SK-N-SH (cell line): Measurements from ENCODE around the gene LSM2. TPM values are rescaled to one million over a fixed set of nuclear protein-coding genes. Genes with fewer than 3 reads are reported as not detected.
A peak's percentile ranks its signal among the peaks of the same experiment; 100 is the strongest.
"Not testable (repeated sequence)": the region's sequence is repeated elsewhere in the genome, so short reads cannot be mapped to it uniquely, and the experiment has no call there.

ENCODE experiments used
- CTCF ChIA-PET: fragments of 300-600, 350-600 bp; formaldehyde crosslinking; extraction: SDS; loops from one replicate; lab custom pipeline; 2021; lab: Yijun Ruan, JAX
- POLR2A ChIA-PET: fragments of 350-600 bp; sonication (Branson Sonifier 250); formaldehyde crosslinking; extraction: SDS; loops from one replicate; lab custom pipeline; 2020; ENCODE audit warnings: antibody characterized with exemption, inconsistent platforms; lab: Yijun Ruan, JAX
- DNase-seq: peaks from one replicate; pipeline ENCODE4 v3.0.0; 2012
- H2AFZ ChIP-seq: fragments of 200-600 bp; sonication (generic); 2 replicates; pipeline ENCODE4 v1.8.1; 2016; ENCODE audit warnings: antibody characterized with exemption, mild to moderate bottlenecking, low read depth
- H3F3A ChIP-seq: fragments of 200-600 bp; sonication (generic); replicated peaks from 2 replicates; pipeline ENCODE3; 2016; ENCODE audit warnings: antibody characterized with exemption, mild to moderate bottlenecking; ENCODE audit not compliant: insufficient read depth
- H3K27ac ChIP-seq, 2 experiments: fragments of 200-500 bp in 1 of 2; fragments of 200-600 bp in 1 of 2; sonication (Bioruptor generic) in 1 of 2; sonication (generic), shearing (Covaris generic) in 1 of 2; 2 replicates each; pipeline versions ENCODE4 v1.5.1 to v1.6.1; 2014 to 2016; ENCODE audit warnings: low read depth in 2 of 2, inconsistent platforms in 1 of 2, low read length in 1 of 2, mild to moderate bottlenecking in 1 of 2, mixed read lengths in 1 of 2
- H3K27me3 ChIP-seq: fragments of 200-600 bp; sonication (generic), shearing (Covaris generic); 2 replicates; pipeline ENCODE4 v1.6.1; 2016; ENCODE audit warnings: mixed run types; ENCODE audit not compliant: insufficient read depth
- H3K36me3 ChIP-seq, 2 experiments: fragments of 200-500 bp in 1 of 2; fragments of 200-600 bp in 1 of 2; sonication (Bioruptor generic) in 1 of 2; sonication (generic) in 1 of 2; replicated peaks in 1 of 2; 2 replicates each; pipeline versions ENCODE3 to v1.5.1; 2014 to 2016; ENCODE audit warnings: low read length in 1 of 2, mild to moderate bottlenecking in 1 of 2; ENCODE audit not compliant: insufficient read depth in 2 of 2, control insufficient read depth in 1 of 2
- H3K4me1 ChIP-seq, 2 experiments: fragments of 200-500 bp in 1 of 2; fragments of 200-600 bp in 1 of 2; sonication (Bioruptor generic) in 1 of 2; sonication (generic), shearing (Covaris generic) in 1 of 2; 2 replicates each; pipeline versions ENCODE4 v1.5.1 to v1.6.1; 2014 to 2016; ENCODE audit warnings: low read depth in 1 of 2, low read length in 1 of 2, mixed run types in 1 of 2; ENCODE audit not compliant: insufficient read depth in 2 of 2, control insufficient read depth in 1 of 2
- H3K4me2 ChIP-seq: fragments of 200-600 bp; sonication (generic), shearing (Covaris generic); 2 replicates; pipeline ENCODE4 v1.6.1; 2017; ENCODE audit warnings: mixed run types
- H3K4me3 ChIP-seq, 2 experiments: fragments of 200-500 bp in 1 of 2; fragments of 200-600 bp in 1 of 2; sonication (Bioruptor generic) in 1 of 2; sonication (generic), shearing (Covaris generic) in 1 of 2; 2 replicates each; pipeline versions ENCODE4 v1.5.1 to v1.8.1; 2014 to 2016; ENCODE audit warnings: low read depth in 2 of 2, inconsistent platforms in 1 of 2, low read length in 1 of 2, mild to moderate bottlenecking in 1 of 2, mixed read lengths in 1 of 2, moderate library complexity in 1 of 2
- H3K79me2 ChIP-seq: fragments of 200-600 bp; sonication (generic); 2 replicates; pipeline ENCODE4 v1.8.1; 2017; ENCODE audit warnings: mild to moderate bottlenecking; ENCODE audit not compliant: insufficient read depth
- H3K9ac ChIP-seq: fragments of 200-600 bp; sonication (generic); 2 replicates; pipeline ENCODE4 v1.6.1; 2017; ENCODE audit warnings: mixed run types
- H3K9me2 ChIP-seq: fragments of 200-600 bp; sonication (generic); 2 replicates; pipeline ENCODE4 v1.6.1; 2017; ENCODE audit warnings: mixed run types
- H3K9me3 ChIP-seq: fragments of 200-600 bp; sonication (generic); 2 replicates; pipeline ENCODE4 v1.6.1; 2017; ENCODE audit warnings: mixed run types, mild to moderate bottlenecking, moderate library complexity
- H4K20me1 ChIP-seq: fragments of 200-600 bp; sonication (generic); 2 replicates; pipeline ENCODE4 v1.6.1; 2017; ENCODE audit warnings: mild to moderate bottlenecking, mixed run types; ENCODE audit not compliant: insufficient read depth
- ELF1 ChIP-seq: IDR thresholded peaks from 2 replicates; pipeline ENCODE4 v1.4.0; 2012
- GABPA ChIP-seq: IDR thresholded peaks from 2 replicates; pipeline ENCODE4 v1.4.0; 2012; ENCODE audit warnings: low read depth, mild to moderate bottlenecking
- GATA2 ChIP-seq: sonication (generic); formaldehyde crosslinking; IDR thresholded peaks from 2 replicates; pipeline ENCODE4 v1.5.0; 2020; ENCODE audit warnings: mild to moderate bottlenecking, missing genetic modification reagents
- JUND ChIP-seq: IDR thresholded peaks from 2 replicates; pipeline ENCODE4 v1.4.0; 2012
- MEF2A ChIP-seq: IDR thresholded peaks from 2 replicates; pipeline ENCODE4 v1.4.0; 2012; ENCODE audit warnings: low read depth, borderline replicate concordance
- MXI1 ChIP-seq: IDR thresholded peaks from 2 replicates; pipeline ENCODE4 v1.6.1; 2012; ENCODE audit warnings: mild to moderate bottlenecking, low read depth, low read length, improper control_type of control experiment
- NFIC ChIP-seq: IDR thresholded peaks from 2 replicates; pipeline ENCODE4 v1.4.0; 2012; ENCODE audit warnings: borderline replicate concordance
- REST ChIP-seq: IDR thresholded peaks from 2 replicates; pipeline ENCODE4 v1.6.1; 2012; ENCODE audit warnings: mild to moderate bottlenecking, low read depth, low read length, moderate library complexity
- RXRA ChIP-seq: IDR thresholded peaks from 2 replicates; pipeline ENCODE4 v1.4.0; 2012; ENCODE audit warnings: low read depth, mild to moderate bottlenecking, borderline replicate concordance
- SMC3 ChIP-seq: IDR thresholded peaks from 2 replicates; pipeline ENCODE4 v1.6.1; 2012; ENCODE audit warnings: low read depth, low read length, improper control_type of control experiment
- TAF1 ChIP-seq: IDR thresholded peaks from 2 replicates; pipeline ENCODE4 v1.6.1; 2012; ENCODE audit warnings: low read depth, mild to moderate bottlenecking, low read length, moderate library complexity, borderline replicate concordance
- TCF12 ChIP-seq: IDR thresholded peaks from 2 replicates; pipeline ENCODE4 v1.4.0; 2012
- TEAD4 ChIP-seq: IDR thresholded peaks from 2 replicates; pipeline ENCODE4 v1.4.0; 2012; ENCODE audit warnings: mild to moderate bottlenecking, borderline replicate concordance; ENCODE audit not compliant: insufficient read depth
- USF2 ChIP-seq: fragments of 150-350 bp; IDR thresholded peaks from 2 replicates; pipeline ENCODE4 v1.6.1; 2017; ENCODE audit warnings: antibody characterized with exemption, low read length, low read depth, borderline replicate concordance
- YY1 ChIP-seq: IDR thresholded peaks from 2 replicates; pipeline ENCODE4 v1.4.0; 2012; ENCODE audit warnings: low read depth, mild to moderate bottlenecking
- WGBS: methylation state at CpG from one replicate; pipeline ENCODE4 v1.1.6; 2017; ENCODE audit warnings: low lambda C conversion rate; 5-methylcytosine and 5-hydroxymethylcytosine counted together
- polyA plus RNA-seq, 3 experiments: library from polyadenylated mRNA; depleted of rRNA; stranded (reverse); fragments of >200 nt; gene quantifications; 2 replicates each; pipeline ENCODE4 v1.2.3, GENCODE V29; 2012
- TF ChIP-seq, protein P1 (sequence below): fragments of 200-600 bp; sonication (generic); IDR thresholded peaks from 2 replicates; pipeline ENCODE4 v1.6.1; 2017; ENCODE audit warnings: antibody characterized with exemption, mild to moderate bottlenecking, moderate library complexity
- TF ChIP-seq, protein P2 (sequence below): IDR thresholded peaks from 2 replicates; pipeline ENCODE4 v1.4.0; 2012; ENCODE audit warnings: low read depth

Gene LSM2
- polyA plus RNA-seq, 1 of the 3 experiments (the other 2 are of a cell fraction) = 79.1 TPM

GRCh38 chr6:31842053-31842452 is 35.3 kb upstream of the LSM2 start (continued):
- TF ChIP-seq TAF1 (no peak), NFIC (no peak), GABPA (no peak), MXI1 (no peak)

GRCh38 chr6:31839779-31840126 is 33.0 kb upstream of the LSM2 start:
- H3K27me3 ChIP-seq, DNase-seq, H3K9ac ChIP-seq, H3K4me2 ChIP-seq, H2AFZ ChIP-seq, H3K4me3 ChIP-seq, H3K9me2 ChIP-seq, H3K27ac ChIP-seq, H3K9me3 ChIP-seq: not testable (repeated sequence)
- H3F3A ChIP-seq = peaks cover 81% of the 10 kb centered on the region
- ChIA-PET POLR2A (interaction anchor here (0.9 kb wide), 1 partner anchor 58 kb away, joined by 3 read pairs; the partner anchor contains the start of gene EHMT2), CTCF (interaction anchor here (0.6 to 1.2 kb wide), 4 partner anchors 48 to 241 kb away, joined by 3 to 6 read pairs (median 4); no protein-coding TSS in a partner anchor)
- peaks cover 14 to 17% of the 10 kb centered on the region in 2 experiments; a peak in 1 of 4 replicates for H3K4me1 ChIP-seq
- peaks cover 40% of the 10 kb centered on the region for H3K79me2 ChIP-seq
- H4K20me1 ChIP-seq = peaks cover 52% of the 10 kb centered on the region
- whole genome bisulfite sequencing = over 99% methylated on average over 8 of the region's 8 CpGs
- peaks cover 23 to 52% of the 10 kb centered on the region in 2 experiments for H3K36me3 ChIP-seq

DNA sequence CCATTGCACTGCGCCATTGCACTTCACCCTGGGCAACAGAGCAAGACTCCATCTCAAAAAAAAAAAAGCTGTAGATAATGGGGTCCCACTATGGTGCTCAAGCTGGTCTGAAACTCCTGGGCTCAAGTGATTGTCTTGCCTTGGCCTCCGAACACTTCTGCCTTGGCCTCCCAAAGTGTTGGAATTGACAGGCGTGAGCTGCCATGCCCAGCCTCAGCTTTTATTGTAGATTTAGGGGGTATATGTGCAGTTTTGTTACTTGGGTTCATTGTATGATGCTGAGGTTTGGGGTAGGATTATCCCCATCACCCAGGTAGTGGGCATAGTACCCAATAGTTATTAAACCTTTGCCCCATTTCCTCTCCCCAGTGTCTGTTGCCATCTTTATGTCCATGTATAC is 32.2 kb upstream of the LSM2 start:
- H3K36me3 ChIP-seq = peaks cover 23 to 52% of the 10 kb centered on the region in 2 experiments
- TF ChIP-seq RXRA = no peak
- no peak for TF ChIP-seq ELF1
- no peak for TF ChIP-seq REST
- TF ChIP-seq MEF2A = no peak
- no peak for TF ChIP-seq SMC3
- no peak for TF ChIP-seq TCF12
- TF ChIP-seq JUND = no peak
- no peak for TF ChIP-seq YY1
- TF ChIP-seq, protein P1, sequence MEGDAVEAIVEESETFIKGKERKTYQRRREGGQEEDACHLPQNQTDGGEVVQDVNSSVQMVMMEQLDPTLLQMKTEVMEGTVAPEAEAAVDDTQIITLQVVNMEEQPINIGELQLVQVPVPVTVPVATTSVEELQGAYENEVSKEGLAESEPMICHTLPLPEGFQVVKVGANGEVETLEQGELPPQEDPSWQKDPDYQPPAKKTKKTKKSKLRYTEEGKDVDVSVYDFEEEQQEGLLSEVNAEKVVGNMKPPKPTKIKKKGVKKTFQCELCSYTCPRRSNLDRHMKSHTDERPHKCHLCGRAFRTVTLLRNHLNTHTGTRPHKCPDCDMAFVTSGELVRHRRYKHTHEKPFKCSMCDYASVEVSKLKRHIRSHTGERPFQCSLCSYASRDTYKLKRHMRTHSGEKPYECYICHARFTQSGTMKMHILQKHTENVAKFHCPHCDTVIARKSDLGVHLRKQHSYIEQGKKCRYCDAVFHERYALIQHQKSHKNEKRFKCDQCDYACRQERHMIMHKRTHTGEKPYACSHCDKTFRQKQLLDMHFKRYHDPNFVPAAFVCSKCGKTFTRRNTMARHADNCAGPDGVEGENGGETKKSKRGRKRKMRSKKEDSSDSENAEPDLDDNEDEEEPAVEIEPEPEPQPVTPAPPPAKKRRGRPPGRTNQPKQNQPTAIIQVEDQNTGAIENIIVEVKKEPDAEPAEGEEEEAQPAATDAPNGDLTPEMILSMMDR = no peak
- TF ChIP-seq TEAD4 = no peak
- no peak for TF ChIP-seq USF2
- no peak for TF ChIP-seq GATA2
- TF ChIP-seq, protein P2, sequence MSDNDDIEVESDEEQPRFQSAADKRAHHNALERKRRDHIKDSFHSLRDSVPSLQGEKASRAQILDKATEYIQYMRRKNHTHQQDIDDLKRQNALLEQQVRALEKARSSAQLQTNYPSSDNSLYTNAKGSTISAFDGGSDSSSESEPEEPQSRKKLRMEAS = no peak
- no peak for TF ChIP-seq NFIC

More for the DNA sequence above, 32.2 kb upstream of the LSM2 start:
- DNase-seq = no peak
- Histone ChIP-seq H2AFZ (no peak overlapping the region), H3K4me1 (peaks cover 14 to 17% of the 10 kb centered on the region in 2 experiments; a peak in 1 of 4 replicates), H3F3A (peaks cover 77% of the 10 kb centered on the region), H3K4me3 (no peak overlapping the region), H3K9ac (no peak overlapping the region), H4K20me1 (peaks cover 52% of the 10 kb centered on the region), H3K27ac (no peak overlapping the region), H3K27me3 (no peaks in the 10 kb centered on the region), H3K79me2 (peaks cover 43% of the 10 kb centered on the region), H3K9me2 (no peaks in the 10 kb centered on the region), H3K9me3 (no peaks in the 10 kb centered on the region), H3K4me2 (peak overlapping the region; percentile 99)
- CTCF ChIA-PET = interaction anchor here (0.9 to 1.5 kb wide), 4 partner anchors 9 to 69 kb away, joined by 3 to 6 read pairs (median 4); no protein-coding TSS in a partner anchor
- 82% methylated on average over 2 of the region's 3 CpGs for WGBS
- POLR2A ChIA-PET = no interaction called here
